WTC11 (cell line): Measurements from ENCODE around the gene DYNC1I1. TPM values are rescaled to one million over a fixed set of nuclear protein-coding genes. Genes with fewer than 3 reads are reported as not detected.

Experiments
- ATAC-seq: fragments of 200-7000 bp; cut with Tn5 transposase; 2 replicates; pipeline ENCODE4 v1.10.0; 2021; ENCODE audit warnings: mild to moderate bottlenecking, moderate library complexity
- CTCF ChIA-PET: fragments of 300-600 bp; sonication (Branson Sonifier 250); formaldehyde crosslinking; loops from one replicate; lab custom pipeline; 2021; ENCODE audit warnings: antibody characterized with exemption; lab: Charles Lee
- POLR2A ChIA-PET: fragments of 350-600 bp; sonication (Branson Sonifier 250); formaldehyde crosslinking; loops from one replicate; lab custom pipeline; 2021; ENCODE audit warnings: antibody characterized with exemption; lab: Charles Lee
- DNase-seq: peaks from one replicate; pipeline ENCODE4 v3.0.0; 2021; ENCODE audit warnings: low spot score
- H3K27ac Mint-ChIP-seq: 2 replicates; pipeline ENCODE4 v1.8.0; 2021; ENCODE audit warnings: mixed read lengths
- H3K27me3 Mint-ChIP-seq: 2 replicates; pipeline ENCODE4 v1.8.0; 2021; ENCODE audit warnings: low read depth, mild to moderate bottlenecking, moderate library complexity, mixed read lengths
- H3K36me3 Mint-ChIP-seq: 2 replicates; pipeline ENCODE4 v1.8.0; 2021; ENCODE audit warnings: mixed read lengths
- H3K4me1 Mint-ChIP-seq: 2 replicates; pipeline ENCODE4 v1.8.0; 2022; ENCODE audit warnings: mixed read lengths
- H3K4me3 Mint-ChIP-seq: 2 replicates; pipeline ENCODE4 v1.8.0; 2021; ENCODE audit warnings: mild to moderate bottlenecking, moderate library complexity, mixed read lengths
- H3K9me3 Mint-ChIP-seq: 2 replicates; pipeline ENCODE4 v1.8.0; 2021; ENCODE audit warnings: mixed read lengths
- ATF1 ChIP-seq: sonication (generic); formaldehyde crosslinking; IDR thresholded peaks from 2 replicates; pipeline ENCODE4 v1.8.1; 2023; ENCODE audit warnings: mild to moderate bottlenecking, moderate library complexity, missing genetic modification reagents
- CBFB ChIP-seq: sonication (generic); formaldehyde crosslinking; IDR thresholded peaks from 2 replicates; pipeline ENCODE4 v1.8.1; 2022; ENCODE audit warnings: mild to moderate bottlenecking, low read depth, missing genetic modification reagents
- EMX1 ChIP-seq: fragments of 250-450 bp; sonication (Bioruptor Pico); IDR thresholded peaks from 2 replicates; pipeline ENCODE4 v1.8.0; 2021; ENCODE audit warnings: mild to moderate bottlenecking
- FOXK1 ChIP-seq: sonication (generic); formaldehyde crosslinking; IDR thresholded peaks from 2 replicates; pipeline ENCODE4 v1.8.0; 2022; ENCODE audit warnings: mild to moderate bottlenecking, moderate library complexity, missing genetic modification reagents
- GABPB1 ChIP-seq: sonication (generic); formaldehyde crosslinking; IDR thresholded peaks from 2 replicates; pipeline ENCODE4 v1.8.1; 2023; ENCODE audit warnings: mild to moderate bottlenecking, missing genetic modification reagents
- JUN ChIP-seq: sonication (generic); formaldehyde crosslinking; IDR thresholded peaks from 2 replicates; pipeline ENCODE4 v1.8.0; 2023; ENCODE audit warnings: mild to moderate bottlenecking, missing genetic modification reagents
- MXD4 ChIP-seq: fragments of 250-450 bp; sonication (Bioruptor Pico); IDR thresholded peaks from 2 replicates; pipeline ENCODE4 v1.8.0; 2021; ENCODE audit warnings: mild to moderate bottlenecking, moderate library complexity, borderline replicate concordance
- NR1H2 ChIP-seq: sonication (generic); formaldehyde crosslinking; IDR thresholded peaks from 2 replicates; pipeline ENCODE4 v1.9.0; 2021; ENCODE audit warnings: mild to moderate bottlenecking, moderate library complexity, missing genetic modification reagents
- PRRX2 ChIP-seq: fragments of 250-450 bp; sonication (Bioruptor Pico); IDR thresholded peaks from 2 replicates; pipeline ENCODE4 v1.8.0; 2021; ENCODE audit warnings: mild to moderate bottlenecking
- TEAD1 ChIP-seq: sonication (generic); formaldehyde crosslinking; IDR thresholded peaks from 2 replicates; pipeline ENCODE4 v1.8.0; 2022; ENCODE audit warnings: mild to moderate bottlenecking, missing genetic modification reagents
- TEAD4 ChIP-seq: sonication (generic); formaldehyde crosslinking; IDR thresholded peaks from 2 replicates; pipeline ENCODE4 v1.8.0; 2022; ENCODE audit warnings: mild to moderate bottlenecking, missing genetic modification reagents
- ZBTB21 ChIP-seq: sonication (generic); formaldehyde crosslinking; IDR thresholded peaks from 2 replicates; pipeline ENCODE4 v1.8.1; 2023; ENCODE audit warnings: mild to moderate bottlenecking, missing genetic modification reagents, borderline replicate concordance
- ZNF121 ChIP-seq: sonication (generic); formaldehyde crosslinking; IDR thresholded peaks from 2 replicates; pipeline ENCODE4 v1.8.0; 2023; ENCODE audit warnings: missing genetic modification reagents
- ZNF219 ChIP-seq: sonication (generic); formaldehyde crosslinking; IDR thresholded peaks from 2 replicates; pipeline ENCODE4 v1.8.0; 2023; ENCODE audit warnings: missing genetic modification reagents, mild to moderate bottlenecking, borderline replicate concordance
- total RNA-seq: library from RNA; stranded (reverse); gene quantifications from 3 replicates; pipeline ENCODE4 v1.2.3, GENCODE V29; 2021
- TF ChIP-seq, protein P1 (sequence below): fragments of 250-450 bp; sonication (Bioruptor Pico); IDR thresholded peaks from 2 replicates; pipeline ENCODE4 v1.8.0; 2021; ENCODE audit warnings: mild to moderate bottlenecking
- TF ChIP-seq, protein P2 (sequence below): sonication (generic); formaldehyde crosslinking; IDR thresholded peaks from 2 replicates; pipeline ENCODE4 v1.8.1; 2022; ENCODE audit warnings: mild to moderate bottlenecking, missing genetic modification reagents, moderate library complexity, borderline replicate concordance
- TF ChIP-seq, protein P3 (sequence below): sonication (generic); formaldehyde crosslinking; IDR thresholded peaks from 2 replicates; pipeline ENCODE4 v1.8.0; 2022; ENCODE audit warnings: mild to moderate bottlenecking, missing genetic modification reagents
- TF ChIP-seq, protein P4 (sequence below): sonication (generic); formaldehyde crosslinking; IDR thresholded peaks from 2 replicates; pipeline ENCODE4 v1.8.1; 2022; ENCODE audit warnings: mild to moderate bottlenecking, moderate library complexity, missing genetic modification reagents
- TF ChIP-seq, protein P5 (sequence below): sonication (generic); formaldehyde crosslinking; IDR thresholded peaks from 2 replicates; pipeline ENCODE4 v1.8.1; 2023; ENCODE audit warnings: mild to moderate bottlenecking, moderate library complexity, missing genetic modification reagents
- TF ChIP-seq, protein P6 (sequence below): sonication (generic); formaldehyde crosslinking; IDR thresholded peaks from 2 replicates; pipeline ENCODE4 v1.8.0; 2023; ENCODE audit warnings: mild to moderate bottlenecking, missing genetic modification reagents
- TF ChIP-seq, protein P7 (sequence below): sonication (generic); formaldehyde crosslinking; IDR thresholded peaks from 2 replicates; pipeline ENCODE4 v1.8.1; 2022; ENCODE audit warnings: missing genetic modification reagents, borderline replicate concordance

Gene DYNC1I1
- total RNA-seq, 1 experiment from 2014 or later: 2.8 TPM

DNA sequence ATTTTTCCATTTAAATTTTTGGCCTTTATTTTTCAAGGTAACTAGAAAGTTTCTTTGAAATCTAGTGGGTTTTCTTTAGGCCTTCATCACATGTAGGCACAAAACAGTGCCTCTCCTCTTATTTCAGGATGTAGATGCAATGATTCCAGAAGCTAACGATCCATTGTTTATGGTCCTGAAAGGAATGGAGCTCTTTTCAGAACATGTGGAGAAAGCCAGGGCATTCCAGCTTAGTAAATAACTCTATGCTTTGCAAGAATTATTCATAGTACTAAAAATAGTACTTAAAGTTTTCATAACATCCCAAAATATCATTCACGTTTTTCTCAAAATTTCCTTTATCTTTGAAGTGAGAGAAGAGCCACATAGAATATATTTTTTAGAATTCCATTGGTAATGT is 91.3 kb downstream of the DYNC1I1 start (continued):
- TF ChIP-seq FOXK1 (CRISPR knock-in tag) (no peak), EMX1 (CRISPR knock-in tag) (no peak)

DNA sequence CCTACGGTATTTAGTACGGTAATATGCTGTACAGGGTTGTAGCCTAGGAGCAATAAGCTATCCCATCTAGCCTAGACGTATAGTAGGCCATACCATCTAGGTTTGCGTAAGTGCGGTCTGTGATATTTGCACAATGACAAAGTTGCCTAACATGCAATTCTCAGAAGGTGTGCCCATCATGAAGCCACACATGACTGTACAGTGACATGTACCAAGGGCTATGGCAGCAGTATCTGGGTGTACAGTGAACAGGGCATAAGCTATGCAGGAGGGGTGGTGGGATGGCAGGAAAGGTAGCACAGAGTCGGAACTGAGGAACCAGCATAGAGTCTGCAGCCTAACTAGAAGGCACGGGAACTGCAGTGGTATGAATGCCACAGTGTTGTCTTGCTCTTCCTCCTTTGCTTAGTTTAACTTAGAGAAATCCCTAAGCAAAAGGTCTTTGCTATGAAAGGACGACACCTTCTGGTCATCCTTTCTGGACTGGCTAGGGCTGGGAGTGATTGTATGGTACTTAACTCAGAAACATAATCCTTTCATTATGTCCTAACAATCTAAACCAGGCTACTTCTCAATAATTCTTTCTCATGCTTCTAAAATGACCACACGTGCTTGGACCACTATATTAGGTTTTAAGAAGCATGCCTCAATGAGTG is 93.5 kb downstream of the DYNC1I1 start:
- DNase-seq: no peak
- H3K27me3 Mint-ChIP-seq: no peaks in the 10 kb centered on the region
- no peak overlapping the region for H3K4me3 Mint-ChIP-seq
- POLR2A ChIA-PET: no interaction called here
- peak overlapping the region; percentile 7; the same call in 1 of the 2 replicates for H3K27ac Mint-ChIP-seq
- no peaks in the 10 kb centered on the region for H3K36me3 Mint-ChIP-seq
- TF ChIP-seq PRRX2 (no peak), TEAD4 (CRISPR knock-in tag) (no peak), ZBTB21 (CRISPR knock-in tag) (no peak), TEAD1 (CRISPR knock-in tag) (no peak), ZNF121 (CRISPR knock-in tag) (no peak), JUN (no peak), CBFB (no peak), ZNF219 (no peak), ATF1 (CRISPR knock-in tag) (no peak), EMX1 (CRISPR knock-in tag) (no peak), MXD4 (CRISPR knock-in tag) (no peak), GABPB1 (CRISPR knock-in tag) (no peak), NR1H2 (CRISPR knock-in tag) (no peak)
- TF ChIP-seq, protein P1, sequence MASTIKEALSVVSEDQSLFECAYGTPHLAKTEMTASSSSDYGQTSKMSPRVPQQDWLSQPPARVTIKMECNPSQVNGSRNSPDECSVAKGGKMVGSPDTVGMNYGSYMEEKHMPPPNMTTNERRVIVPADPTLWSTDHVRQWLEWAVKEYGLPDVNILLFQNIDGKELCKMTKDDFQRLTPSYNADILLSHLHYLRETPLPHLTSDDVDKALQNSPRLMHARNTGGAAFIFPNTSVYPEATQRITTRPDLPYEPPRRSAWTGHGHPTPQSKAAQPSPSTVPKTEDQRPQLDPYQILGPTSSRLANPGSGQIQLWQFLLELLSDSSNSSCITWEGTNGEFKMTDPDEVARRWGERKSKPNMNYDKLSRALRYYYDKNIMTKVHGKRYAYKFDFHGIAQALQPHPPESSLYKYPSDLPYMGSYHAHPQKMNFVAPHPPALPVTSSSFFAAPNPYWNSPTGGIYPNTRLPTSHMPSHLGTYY (CRISPR knock-in tag): no peak
- TF ChIP-seq, protein P2, sequence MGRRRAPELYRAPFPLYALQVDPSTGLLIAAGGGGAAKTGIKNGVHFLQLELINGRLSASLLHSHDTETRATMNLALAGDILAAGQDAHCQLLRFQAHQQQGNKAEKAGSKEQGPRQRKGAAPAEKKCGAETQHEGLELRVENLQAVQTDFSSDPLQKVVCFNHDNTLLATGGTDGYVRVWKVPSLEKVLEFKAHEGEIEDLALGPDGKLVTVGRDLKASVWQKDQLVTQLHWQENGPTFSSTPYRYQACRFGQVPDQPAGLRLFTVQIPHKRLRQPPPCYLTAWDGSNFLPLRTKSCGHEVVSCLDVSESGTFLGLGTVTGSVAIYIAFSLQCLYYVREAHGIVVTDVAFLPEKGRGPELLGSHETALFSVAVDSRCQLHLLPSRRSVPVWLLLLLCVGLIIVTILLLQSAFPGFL (CRISPR knock-in tag): no peak
- TF ChIP-seq, protein P3, sequence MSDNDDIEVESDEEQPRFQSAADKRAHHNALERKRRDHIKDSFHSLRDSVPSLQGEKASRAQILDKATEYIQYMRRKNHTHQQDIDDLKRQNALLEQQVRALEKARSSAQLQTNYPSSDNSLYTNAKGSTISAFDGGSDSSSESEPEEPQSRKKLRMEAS: no peak
- TF ChIP-seq, protein P4, sequence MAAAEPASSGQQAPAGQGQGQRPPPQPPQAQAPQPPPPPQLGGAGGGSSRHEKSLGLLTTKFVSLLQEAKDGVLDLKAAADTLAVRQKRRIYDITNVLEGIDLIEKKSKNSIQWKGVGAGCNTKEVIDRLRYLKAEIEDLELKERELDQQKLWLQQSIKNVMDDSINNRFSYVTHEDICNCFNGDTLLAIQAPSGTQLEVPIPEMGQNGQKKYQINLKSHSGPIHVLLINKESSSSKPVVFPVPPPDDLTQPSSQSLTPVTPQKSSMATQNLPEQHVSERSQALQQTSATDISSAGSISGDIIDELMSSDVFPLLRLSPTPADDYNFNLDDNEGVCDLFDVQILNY (CRISPR knock-in tag): no peak
- TF ChIP-seq, protein P5, sequence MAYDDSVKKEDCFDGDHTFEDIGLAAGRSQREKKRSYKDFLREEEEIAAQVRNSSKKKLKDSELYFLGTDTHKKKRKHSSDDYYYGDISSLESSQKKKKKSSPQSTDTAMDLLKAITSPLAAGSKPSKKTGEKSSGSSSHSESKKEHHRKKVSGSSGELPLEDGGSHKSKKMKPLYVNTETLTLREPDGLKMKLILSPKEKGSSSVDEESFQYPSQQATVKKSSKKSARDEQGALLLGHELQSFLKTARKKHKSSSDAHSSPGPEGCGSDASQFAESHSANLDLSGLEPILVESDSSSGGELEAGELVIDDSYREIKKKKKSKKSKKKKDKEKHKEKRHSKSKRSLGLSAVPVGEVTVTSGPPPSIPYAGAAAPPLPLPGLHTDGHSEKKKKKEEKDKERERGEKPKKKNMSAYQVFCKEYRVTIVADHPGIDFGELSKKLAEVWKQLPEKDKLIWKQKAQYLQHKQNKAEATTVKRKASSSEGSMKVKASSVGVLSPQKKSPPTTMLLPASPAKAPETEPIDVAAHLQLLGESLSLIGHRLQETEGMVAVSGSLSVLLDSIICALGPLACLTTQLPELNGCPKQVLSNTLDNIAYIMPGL (CRISPR knock-in tag): no peak
- TF ChIP-seq, protein P6, sequence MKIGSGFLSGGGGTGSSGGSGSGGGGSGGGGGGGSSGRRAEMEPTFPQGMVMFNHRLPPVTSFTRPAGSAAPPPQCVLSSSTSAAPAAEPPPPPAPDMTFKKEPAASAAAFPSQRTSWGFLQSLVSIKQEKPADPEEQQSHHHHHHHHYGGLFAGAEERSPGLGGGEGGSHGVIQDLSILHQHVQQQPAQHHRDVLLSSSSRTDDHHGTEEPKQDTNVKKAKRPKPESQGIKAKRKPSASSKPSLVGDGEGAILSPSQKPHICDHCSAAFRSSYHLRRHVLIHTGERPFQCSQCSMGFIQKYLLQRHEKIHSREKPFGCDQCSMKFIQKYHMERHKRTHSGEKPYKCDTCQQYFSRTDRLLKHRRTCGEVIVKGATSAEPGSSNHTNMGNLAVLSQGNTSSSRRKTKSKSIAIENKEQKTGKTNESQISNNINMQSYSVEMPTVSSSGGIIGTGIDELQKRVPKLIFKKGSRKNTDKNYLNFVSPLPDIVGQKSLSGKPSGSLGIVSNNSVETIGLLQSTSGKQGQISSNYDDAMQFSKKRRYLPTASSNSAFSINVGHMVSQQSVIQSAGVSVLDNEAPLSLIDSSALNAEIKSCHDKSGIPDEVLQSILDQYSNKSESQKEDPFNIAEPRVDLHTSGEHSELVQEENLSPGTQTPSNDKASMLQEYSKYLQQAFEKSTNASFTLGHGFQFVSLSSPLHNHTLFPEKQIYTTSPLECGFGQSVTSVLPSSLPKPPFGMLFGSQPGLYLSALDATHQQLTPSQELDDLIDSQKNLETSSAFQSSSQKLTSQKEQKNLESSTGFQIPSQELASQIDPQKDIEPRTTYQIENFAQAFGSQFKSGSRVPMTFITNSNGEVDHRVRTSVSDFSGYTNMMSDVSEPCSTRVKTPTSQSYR: no peak
- TF ChIP-seq, protein P7, sequence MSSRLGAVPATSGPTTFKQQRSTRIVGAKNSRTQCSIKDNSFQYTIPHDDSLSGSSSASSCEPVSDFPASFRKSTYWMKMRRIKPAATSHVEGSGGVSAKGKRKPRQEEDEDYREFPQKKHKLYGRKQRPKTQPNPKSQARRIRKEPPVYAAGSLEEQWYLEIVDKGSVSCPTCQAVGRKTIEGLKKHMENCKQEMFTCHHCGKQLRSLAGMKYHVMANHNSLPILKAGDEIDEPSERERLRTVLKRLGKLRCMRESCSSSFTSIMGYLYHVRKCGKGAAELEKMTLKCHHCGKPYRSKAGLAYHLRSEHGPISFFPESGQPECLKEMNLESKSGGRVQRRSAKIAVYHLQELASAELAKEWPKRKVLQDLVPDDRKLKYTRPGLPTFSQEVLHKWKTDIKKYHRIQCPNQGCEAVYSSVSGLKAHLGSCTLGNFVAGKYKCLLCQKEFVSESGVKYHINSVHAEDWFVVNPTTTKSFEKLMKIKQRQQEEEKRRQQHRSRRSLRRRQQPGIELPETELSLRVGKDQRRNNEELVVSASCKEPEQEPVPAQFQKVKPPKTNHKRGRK (CRISPR knock-in tag): no peak
- TF ChIP-seq, all 79 proteins: peak for 0
- no peaks in the 10 kb centered on the region for H3K9me3 Mint-ChIP-seq
- CTCF ChIA-PET: interaction anchor here (1.1 to 3.0 kb wide), 6 partner anchors 24 to 176 kb away, joined by 4 to 17 read pairs (median 12); no protein-coding TSS in a partner anchor
- ATAC-seq: peak; percentile 86
- H3K4me1 Mint-ChIP-seq: peaks cover 15% of the 10 kb centered on the region
